PFSK-1 (cell line): Measurements from ENCODE around the gene RPL12.

Experiments used
- FOXP2 ChIP-seq: optimal IDR thresholded peaks from 2 replicates; pipeline ENCODE3; 2011; ENCODE audit warnings: borderline replicate concordance, control low read depth, inconsistent platforms; ENCODE audit not compliant: insufficient read depth; ENCODE audit errors: extremely low read length, extremely low read depth
- POLR2AphosphoS5 ChIP-seq: IDR thresholded peaks from 2 replicates; pipeline ENCODE4 v1.6.1; 2012; ENCODE audit warnings: low read depth, mild to moderate bottlenecking, control low read depth, low read length, moderate library complexity
- SIN3A ChIP-seq: IDR thresholded peaks from 2 replicates; pipeline ENCODE4 v1.6.1; 2012; ENCODE audit warnings: mild to moderate bottlenecking, low read length, moderate library complexity, borderline replicate concordance; ENCODE audit not compliant: insufficient read depth
- TAF1 ChIP-seq: IDR thresholded peaks from 2 replicates; pipeline ENCODE4 v1.6.1; 2012; ENCODE audit warnings: low read length, control low read depth, borderline replicate concordance; ENCODE audit not compliant: insufficient read depth
- TF ChIP-seq, protein P1 (sequence below), 2 experiments: IDR thresholded peaks; 2 replicates each; pipeline versions ENCODE4 v1.6.1 to v1.8.0; 2011 to 2012; ENCODE audit warnings: low read depth in 2 of 2, low read length in 2 of 2, control low read depth in 1 of 2, inconsistent platforms in 1 of 2, mild to moderate bottlenecking in 1 of 2, moderate library complexity in 1 of 2; ENCODE audit not compliant: insufficient read depth in 1 of 2

RPL12 gene

DNA sequence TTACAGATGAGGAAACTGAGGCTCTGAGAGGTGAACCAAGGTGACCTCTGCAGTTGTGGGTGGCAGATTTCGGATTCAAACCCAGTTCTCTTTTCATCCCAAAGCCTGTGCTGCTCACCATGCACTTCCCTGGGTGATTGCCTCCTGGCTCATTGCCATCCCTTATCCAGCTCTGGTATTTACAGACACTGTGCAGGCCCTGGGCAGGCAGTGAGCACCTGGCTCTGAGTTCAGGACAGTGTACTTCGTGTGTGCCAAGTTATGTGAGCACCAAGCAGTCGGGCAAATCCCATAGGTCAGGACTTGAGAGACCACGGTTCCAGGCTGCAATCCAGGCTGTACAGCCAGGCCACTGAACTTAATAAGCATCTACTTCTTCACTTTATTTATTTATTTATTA, 1.5 kb upstream of the RPL12 start:
- TF ChIP-seq SIN3A: no peak
- TF ChIP-seq, protein P1, sequence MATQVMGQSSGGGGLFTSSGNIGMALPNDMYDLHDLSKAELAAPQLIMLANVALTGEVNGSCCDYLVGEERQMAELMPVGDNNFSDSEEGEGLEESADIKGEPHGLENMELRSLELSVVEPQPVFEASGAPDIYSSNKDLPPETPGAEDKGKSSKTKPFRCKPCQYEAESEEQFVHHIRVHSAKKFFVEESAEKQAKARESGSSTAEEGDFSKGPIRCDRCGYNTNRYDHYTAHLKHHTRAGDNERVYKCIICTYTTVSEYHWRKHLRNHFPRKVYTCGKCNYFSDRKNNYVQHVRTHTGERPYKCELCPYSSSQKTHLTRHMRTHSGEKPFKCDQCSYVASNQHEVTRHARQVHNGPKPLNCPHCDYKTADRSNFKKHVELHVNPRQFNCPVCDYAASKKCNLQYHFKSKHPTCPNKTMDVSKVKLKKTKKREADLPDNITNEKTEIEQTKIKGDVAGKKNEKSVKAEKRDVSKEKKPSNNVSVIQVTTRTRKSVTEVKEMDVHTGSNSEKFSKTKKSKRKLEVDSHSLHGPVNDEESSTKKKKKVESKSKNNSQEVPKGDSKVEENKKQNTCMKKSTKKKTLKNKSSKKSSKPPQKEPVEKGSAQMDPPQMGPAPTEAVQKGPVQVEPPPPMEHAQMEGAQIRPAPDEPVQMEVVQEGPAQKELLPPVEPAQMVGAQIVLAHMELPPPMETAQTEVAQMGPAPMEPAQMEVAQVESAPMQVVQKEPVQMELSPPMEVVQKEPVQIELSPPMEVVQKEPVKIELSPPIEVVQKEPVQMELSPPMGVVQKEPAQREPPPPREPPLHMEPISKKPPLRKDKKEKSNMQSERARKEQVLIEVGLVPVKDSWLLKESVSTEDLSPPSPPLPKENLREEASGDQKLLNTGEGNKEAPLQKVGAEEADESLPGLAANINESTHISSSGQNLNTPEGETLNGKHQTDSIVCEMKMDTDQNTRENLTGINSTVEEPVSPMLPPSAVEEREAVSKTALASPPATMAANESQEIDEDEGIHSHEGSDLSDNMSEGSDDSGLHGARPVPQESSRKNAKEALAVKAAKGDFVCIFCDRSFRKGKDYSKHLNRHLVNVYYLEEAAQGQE (IDR thresholded peaks at IDR 0.05; ENCODE audit: insufficient read depth in 1 of 2, low read depth in 2 of 2, low read length in 2 of 2): no peak
- no peak for TF ChIP-seq TAF1

DNA sequence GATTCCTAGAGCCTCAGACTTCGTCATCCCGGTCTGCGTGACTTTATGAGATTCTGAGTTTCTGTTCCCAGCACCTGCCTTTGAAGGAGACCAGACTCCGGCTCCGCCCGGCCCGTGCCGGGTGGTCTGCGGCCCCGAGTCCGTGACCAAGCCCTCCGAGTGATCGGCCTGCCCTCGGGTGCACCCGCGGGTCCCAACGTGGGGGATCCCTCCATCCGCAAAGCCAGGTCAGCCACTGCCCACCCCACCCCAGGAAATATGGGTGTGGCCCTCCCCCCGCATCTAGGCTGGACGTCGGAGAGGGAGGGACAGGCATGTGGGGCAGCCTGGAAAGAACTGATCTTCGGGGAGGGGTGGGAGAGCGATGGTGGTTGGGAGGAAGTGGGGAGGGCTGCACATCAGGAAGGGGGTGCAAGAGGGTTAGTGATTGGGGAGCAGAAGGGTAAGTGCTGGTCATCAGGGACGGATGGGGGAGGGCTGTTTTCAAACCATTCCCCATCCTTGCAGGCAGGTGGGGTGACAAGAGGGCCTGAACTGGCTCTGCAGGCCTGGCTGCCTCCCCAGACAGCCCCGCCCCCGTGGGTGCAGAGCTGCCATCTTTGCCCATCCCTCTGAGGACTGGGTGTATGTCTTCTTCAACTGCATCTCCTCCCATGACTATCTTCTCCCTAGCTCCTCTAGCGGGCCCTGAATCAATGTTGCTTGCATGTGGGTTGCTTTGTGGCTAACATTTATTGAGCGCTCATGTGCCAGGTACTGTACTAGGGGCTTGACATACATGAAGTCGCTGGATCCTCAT, 851 bp upstream of the RPL12 start:
- TF ChIP-seq, protein P1 (IDR thresholded peaks at IDR 0.05; ENCODE audit: insufficient read depth in 1 of 2, low read depth in 2 of 2, low read length in 2 of 2): no peak
- TF ChIP-seq TAF1: no peak
- no peak for TF ChIP-seq FOXP2
- TF ChIP-seq SIN3A: no peak
- no peak for TF ChIP-seq POLR2AphosphoS5

DNA sequence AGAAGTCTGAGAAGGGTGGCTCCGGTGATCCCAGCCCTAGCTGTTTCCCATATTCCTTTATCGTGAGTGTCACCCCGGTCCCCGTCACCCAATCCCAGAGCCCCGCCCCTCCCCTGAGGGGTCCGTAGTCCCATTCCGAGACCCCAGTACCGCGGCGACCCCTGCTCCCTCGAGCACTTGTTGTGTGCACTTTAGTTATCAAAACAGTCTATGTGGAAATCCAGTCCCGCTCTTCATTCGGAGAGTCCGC, 327 bp upstream of the RPL12 start:
- TF ChIP-seq TAF1: no peak
- no peak for TF ChIP-seq FOXP2
- no peak for TF ChIP-seq SIN3A
- TF ChIP-seq, protein P1 (IDR thresholded peaks at IDR 0.05; ENCODE audit: insufficient read depth in 1 of 2, low read depth in 2 of 2, low read length in 2 of 2): no peak
- no peak for TF ChIP-seq POLR2AphosphoS5

DNA sequence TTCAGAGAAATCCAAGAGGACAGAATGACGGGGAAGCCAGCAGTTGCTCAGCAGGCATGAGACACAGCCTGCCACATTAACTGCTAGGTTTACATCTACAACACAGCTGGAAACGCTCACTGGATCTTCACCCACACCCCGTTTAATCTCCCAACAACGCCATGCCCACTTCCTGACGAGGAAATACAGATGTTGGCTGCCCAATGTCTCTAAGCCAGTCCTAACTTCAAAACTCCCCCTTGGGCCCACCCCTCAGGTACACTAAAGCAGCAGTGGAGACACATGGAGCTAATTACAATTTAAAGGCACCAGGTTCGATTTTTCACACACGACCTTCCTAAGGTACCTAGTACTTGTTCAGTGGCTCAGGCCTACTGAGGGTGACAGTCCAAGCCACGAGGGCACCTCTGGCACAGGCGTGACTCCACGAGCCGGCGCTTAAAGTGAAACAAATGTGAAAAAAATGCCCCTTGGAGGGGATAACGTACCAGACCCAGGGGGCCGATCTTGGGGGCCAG, 904 bp downstream of the RPL12 start:
- TF ChIP-seq, protein P1 (IDR thresholded peaks at IDR 0.05; ENCODE audit: insufficient read depth in 1 of 2, low read depth in 2 of 2, low read length in 2 of 2): no peak
- no peak for TF ChIP-seq TAF1
- no peak for TF ChIP-seq POLR2AphosphoS5
- no peak for TF ChIP-seq FOXP2
- no peak for TF ChIP-seq SIN3A

DNA sequence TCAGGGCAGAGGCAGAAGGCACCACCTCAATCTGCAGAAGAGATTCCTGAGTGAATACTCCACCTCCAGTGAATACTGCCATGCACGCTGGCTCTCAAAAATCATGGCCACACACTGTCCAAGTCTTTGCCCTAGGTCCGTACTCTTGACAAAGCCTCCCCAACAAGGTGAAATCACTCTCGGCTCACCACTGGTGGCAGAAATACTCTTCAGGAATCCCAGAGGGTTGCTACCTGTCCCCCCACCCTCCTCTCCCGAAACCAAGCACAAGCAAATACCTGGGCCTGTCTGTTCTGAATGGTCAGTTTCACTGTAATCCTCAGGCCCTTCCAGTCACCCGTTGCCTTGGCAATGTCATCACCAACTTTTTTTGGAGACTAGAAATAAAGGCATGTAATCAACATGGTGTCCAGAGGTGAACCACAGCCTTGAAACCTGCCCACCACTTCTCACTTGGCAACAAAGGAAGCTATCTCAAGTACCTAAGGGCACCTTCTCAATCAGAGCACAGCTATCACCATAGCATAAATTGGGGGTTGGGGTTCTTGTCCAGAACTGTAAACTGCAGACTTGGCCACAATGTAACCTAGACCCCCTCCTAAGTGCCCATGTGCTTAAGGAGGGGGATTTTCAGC, 1.8 kb downstream of the RPL12 start:
- TF ChIP-seq TAF1 (no peak), FOXP2 (no peak), POLR2AphosphoS5 (no peak; the same call in 1 of the 2 replicates), SIN3A (no peak)
- TF ChIP-seq, protein P1 (IDR thresholded peaks at IDR 0.05; ENCODE audit: insufficient read depth in 1 of 2, low read depth in 2 of 2, low read length in 2 of 2): no peak
